ENCODE data around the gene KTI12.
"Not testable (repeated sequence)": the region's sequence is repeated elsewhere in the genome, so short reads cannot be mapped to it uniquely, and the experiment has no call there.

KTI12 gene, protein sequence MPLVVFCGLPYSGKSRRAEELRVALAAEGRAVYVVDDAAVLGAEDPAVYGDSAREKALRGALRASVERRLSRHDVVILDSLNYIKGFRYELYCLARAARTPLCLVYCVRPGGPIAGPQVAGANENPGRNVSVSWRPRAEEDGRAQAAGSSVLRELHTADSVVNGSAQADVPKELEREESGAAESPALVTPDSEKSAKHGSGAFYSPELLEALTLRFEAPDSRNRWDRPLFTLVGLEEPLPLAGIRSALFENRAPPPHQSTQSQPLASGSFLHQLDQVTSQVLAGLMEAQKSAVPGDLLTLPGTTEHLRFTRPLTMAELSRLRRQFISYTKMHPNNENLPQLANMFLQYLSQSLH

DNA sequence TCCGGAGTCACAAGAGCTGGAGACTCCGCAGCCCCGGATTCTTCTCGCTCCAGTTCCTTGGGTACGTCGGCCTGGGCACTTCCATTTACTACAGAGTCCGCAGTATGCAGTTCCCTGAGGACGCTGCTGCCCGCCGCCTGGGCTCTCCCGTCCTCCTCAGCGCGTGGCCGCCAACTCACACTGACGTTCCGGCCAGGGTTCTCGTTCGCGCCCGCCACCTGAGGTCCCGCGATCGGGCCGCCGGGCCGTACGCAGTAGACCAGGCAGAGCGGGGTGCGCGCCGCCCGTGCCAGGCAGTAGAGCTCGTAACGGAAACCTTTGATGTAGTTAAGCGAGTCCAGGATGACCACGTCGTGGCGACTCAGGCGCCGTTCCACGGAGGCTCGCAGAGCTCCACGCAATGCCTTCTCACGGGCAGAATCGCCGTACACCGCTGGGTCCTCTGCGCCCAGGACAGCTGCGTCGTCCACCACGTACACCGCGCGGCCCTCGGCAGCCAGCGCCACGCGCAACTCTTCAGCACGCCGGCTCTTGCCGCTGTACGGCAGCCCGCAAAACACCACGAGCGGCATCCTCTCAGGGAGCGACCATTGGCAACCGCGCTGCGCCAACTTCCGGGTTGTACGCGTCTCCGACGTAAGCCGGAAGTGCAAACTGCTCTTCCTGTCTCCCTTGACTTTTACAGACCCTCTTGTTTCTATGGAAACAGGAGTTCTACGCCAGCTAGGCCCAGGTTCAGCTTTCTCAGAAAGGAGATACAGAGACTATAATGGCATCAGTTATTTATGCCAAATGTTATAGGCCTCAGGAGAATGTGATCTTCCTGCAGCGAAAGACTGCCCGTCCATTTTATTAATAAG is at the start of gene KTI12:
KTI12 (minus strand) TSS at position 621 of the 860 bp plus-strand sequence; CDS start at position 572, 49 bp downstream.
- DNase-seq (ENCODE audit: low read depth in 2 of 2) = peak; percentile 72 to 81

DNA sequence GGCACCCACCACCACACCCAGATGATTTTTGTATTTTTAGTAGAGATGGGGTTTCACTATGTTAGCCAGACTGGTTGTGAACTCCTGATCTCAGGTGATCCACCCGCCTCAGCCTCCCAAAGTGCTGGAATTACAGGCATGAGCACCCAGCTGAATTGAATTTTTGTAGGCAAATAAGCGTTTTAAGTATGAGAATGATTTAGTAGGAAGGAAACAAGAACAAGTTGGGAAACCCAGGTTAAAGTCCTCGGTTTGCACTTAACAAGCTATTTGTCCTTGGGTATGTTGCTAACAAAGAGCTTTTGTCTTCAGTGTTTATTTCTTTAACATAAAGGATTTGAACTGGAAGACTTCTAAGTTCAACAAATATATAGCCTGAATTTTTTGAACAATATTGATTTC is 46.4 kb upstream of the KTI12 start:
- no peak for DNase-seq (ENCODE audit: low read depth in 2 of 2)

DNA sequence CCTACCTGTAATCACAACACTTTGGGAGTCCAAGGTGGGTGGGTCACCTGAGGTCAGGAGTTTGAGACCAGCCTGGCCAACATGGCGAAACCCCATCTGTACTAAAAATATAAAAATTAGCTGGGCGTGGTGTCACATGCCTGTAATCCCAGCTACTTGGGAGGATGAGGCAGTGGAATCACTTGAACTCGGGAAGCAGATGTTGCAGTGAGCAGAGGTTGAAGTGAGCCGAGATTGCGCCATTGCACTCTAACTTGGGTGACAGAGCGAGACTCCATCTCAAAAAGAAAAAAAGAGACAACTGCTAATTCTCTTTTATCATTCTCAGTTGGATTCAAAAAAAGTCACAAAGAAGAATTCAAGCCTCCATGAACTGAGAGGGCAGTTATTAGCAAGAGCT is 43.7 kb upstream of the KTI12 start:
- not testable (repeated sequence) for DNase-seq (ENCODE audit: low read depth in 2 of 2)

DNA sequence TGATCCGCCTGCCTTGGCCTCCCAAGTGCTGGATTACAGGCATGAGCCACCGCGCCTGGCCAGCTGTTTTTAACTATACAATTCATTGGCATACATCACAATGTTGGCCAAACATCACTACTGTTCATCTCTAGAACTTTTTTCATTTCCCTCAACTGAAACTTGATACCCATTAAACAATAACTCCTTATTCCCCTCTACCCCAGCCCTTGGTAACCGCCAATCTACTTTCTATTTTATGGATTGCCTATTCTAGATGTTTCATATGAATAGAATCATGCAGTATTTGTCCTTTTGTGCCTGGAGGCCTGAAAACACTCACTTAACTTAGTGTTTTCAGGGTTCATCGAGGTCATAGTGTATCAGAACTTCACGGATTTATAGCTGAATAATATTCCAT is 38.7 kb upstream of the KTI12 start:
- no peak for DNase-seq (ENCODE audit: low read depth in 2 of 2)

DNA sequence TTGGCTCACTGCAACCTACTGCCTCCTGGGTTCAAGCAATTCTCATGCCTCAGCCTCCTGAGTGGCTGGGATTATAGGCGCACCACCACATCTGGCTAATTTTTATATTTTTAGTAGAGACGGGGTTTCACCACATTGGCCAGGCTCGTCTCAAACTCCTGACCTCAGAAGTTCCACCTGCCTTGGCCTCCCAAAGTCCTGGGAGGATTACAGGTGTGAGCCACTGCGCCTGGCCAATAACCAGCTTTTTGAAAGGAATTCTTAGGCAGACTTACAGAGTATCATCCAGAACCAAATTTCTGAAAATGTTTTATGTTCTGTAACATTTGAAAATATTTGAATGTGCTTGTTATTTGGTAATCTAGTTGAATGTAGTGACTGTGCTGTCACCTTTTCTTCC is 37.1 kb upstream of the KTI12 start:
- no peak for DNase-seq (ENCODE audit: low read depth in 2 of 2)

DNA sequence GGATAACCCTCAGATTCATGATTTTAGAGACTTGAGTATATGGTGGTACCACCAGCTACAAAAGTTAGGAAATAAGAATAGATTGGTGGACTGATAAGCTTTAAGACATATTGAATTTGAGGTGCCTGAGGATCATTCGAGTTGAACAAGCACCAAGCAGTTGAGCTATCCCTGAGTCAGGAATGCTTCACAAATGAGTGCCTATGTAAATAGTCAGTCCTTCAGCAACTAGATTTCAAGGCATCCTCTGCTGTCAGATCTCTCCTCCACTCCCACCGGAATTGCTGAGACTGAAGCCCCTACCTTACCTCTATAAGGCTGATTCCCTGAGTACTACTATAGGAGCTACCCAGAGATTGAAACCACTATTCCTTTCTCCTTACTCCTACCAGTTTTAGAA is 29.6 kb upstream of the KTI12 start:
- DNase-seq (ENCODE audit: low read depth in 2 of 2) = no peak

DNA sequence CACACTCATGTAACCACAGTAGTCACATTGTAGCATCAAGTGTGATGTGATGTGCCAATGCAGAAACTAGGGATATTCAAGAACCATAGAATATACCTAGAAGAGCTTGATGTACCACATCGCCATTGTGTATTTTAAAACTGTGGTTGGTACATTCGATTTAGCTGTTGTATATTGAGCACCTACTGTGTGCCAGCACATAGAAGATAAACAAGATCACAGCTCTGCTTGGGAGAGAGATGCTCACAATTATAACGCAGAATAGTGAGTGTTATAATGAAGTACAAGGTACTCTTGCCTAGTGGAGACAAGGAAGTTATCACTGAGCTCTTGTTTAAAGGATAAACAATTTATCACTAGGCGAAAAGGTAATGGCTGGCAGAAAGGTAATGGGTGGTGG is 27.2 kb upstream of the KTI12 start:
- no peak for DNase-seq (ENCODE audit: low read depth in 2 of 2)

DNA sequence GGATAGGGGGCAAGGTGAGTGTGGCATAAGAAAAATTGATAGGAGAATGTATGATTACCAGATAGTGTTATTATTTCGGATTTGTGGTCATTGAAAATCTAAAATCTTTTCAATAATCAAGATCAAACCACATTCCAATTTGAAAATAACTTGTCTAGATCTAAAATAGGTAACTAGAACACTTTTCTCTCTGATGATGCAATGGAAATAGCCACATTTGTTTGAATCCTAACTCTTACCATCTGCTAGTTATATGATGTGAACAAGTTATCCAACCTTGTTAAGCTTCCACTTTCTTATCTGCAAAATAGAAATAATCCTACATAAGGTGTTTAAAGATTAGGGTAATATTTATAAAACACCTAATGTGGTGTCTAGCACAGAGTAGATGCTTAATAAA is 26.3 kb upstream of the KTI12 start:
- DNase-seq (ENCODE audit: low read depth in 2 of 2) = no peak

DNA sequence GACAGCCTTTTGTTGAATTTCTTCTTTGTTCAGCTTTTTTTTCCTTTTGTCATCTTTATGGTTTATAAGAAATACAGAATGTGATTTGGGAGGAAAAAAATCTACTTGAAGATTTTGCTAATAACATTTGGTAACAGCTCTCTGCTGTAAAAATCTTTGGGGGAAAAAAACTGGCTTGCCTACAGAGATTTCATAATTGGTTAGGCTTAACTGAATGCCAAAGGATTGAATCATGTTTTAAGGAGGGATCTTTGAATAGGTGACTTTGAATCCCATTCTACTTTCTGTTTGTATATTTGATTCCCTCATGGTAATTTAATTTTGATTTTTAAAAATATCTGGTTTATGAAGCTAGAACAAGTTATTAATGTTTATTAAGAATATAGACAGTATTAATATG is 25.7 kb upstream of the KTI12 start:
- DNase-seq (ENCODE audit: low read depth in 2 of 2) = no peak

DNA sequence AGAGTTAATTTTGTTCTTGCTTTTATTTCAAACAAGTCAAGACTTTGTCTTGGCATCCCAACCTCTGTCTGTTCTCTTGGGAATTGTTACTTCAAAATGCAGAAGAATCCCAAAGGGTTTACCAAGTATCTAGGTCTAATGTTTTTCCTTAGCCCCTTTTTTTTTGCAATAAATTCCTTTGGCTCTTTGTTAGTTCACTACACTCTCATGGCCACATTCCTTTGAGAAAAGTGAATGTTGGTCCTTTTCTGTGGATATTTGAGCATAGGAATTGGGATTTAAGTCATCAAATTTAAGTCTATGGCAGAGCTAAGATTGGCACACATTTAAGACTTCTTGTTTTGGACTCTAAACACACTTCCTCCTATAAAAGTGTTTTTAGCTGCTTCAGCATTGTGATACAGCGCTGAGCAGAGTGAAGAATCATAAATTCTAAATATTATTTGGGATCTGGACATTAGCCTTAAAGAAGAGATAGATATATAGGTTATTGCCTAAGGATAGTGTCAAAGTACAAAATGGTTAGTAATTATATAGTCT is 24.3 kb upstream of the KTI12 start:
- no peak for DNase-seq (ENCODE audit: low read depth in 2 of 2)

DNA sequence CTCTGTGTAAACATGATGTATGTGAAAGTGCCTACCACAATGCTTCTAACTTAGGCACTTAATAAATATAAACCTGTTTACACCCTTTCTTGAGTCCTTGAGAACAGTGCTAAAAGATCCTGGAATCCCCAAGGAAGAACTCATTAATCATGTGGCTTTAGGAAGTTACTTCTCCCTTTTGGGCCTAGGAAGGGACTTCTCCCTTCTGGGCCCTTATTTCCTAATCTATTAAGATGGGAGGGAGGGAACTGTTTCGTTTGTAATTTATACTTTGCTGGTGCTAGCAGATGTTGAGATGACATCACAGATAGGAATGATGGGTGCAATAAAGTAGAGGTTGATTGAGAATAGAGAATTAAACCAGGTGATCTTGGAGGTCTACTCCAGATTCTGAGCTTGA is 23.6 kb upstream of the KTI12 start:
- no peak for DNase-seq (ENCODE audit: low read depth in 2 of 2)

DNA sequence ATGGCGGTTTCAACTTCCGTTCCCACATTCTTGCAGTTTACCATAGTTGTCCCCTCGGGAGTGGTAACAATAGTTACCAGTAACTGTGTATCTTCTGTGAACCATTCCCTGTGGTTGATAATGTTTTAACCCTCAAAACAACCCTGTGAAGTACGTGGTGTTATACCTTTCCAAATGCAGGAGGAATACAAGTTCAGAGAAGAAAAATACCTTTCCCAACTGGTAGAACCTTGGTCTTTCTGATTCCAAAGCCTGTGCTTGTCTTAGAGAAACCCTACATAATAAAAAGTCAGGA is 23.3 kb upstream of the KTI12 start:
- no peak for DNase-seq (ENCODE audit: low read depth in 2 of 2)

DNA sequence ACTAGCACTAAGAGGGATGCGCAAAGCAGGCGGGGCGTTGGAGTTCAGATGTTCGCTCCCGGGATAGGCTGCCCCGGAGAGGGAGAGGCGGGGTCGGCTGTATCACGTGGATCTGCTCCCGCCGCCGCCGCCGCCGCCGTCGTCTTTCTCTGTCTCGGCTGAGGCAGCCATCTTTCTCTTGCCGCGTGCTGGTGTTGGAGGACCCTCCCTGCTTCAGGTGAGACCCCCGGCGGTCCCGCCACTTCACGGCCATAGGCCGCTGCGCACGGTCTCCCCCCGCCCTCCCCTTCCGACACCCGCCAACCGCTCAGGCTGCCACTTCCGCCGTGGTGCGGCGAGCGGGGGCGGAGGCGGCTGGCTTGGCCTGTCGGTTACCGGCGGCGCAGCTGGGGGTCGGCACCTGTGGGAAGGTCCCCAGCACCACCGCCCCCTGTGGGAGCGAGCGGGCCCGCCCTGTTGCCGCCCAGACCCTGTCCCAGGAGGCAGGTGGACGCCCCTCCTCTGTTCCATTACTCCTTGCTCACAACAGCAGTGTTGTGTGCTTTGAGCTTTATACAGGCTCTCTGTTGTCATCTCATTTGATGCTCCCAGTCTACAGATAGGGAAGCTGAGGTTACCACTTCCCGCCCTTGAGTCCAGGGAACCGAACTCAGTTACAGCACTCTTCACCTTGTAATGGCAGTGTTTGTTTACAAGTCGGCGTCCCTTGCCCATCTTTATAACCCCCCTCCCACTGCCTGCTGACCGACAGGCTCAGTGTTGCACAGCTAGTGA is 22.7 kb upstream of the KTI12 start, which contains the start of gene BTF3L4:
BTF3L4 (plus strand) TSS at position 133 of the 774 bp plus-strand sequence. CDS start 3,553 bp downstream, outside the sequence.
- DNase-seq (ENCODE audit: low read depth in 2 of 2) = peak; percentile 81 to 83

DNA sequence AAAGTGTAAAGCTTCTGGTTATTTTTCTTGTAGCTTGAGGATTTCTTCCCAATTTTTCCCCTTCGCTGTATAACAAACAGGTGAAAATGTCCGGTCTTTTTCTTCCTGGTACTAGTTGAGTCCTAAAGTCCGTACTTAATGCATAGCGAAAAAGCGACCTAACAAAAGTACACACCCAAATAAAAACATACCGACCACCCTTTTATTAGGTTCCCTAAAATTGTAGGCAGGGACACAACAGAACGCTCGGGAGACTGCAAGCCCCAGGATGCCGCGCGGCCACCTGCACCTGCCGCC is 22.2 kb upstream of the KTI12 start:
- no peak for DNase-seq (ENCODE audit: low read depth in 2 of 2)

DNA sequence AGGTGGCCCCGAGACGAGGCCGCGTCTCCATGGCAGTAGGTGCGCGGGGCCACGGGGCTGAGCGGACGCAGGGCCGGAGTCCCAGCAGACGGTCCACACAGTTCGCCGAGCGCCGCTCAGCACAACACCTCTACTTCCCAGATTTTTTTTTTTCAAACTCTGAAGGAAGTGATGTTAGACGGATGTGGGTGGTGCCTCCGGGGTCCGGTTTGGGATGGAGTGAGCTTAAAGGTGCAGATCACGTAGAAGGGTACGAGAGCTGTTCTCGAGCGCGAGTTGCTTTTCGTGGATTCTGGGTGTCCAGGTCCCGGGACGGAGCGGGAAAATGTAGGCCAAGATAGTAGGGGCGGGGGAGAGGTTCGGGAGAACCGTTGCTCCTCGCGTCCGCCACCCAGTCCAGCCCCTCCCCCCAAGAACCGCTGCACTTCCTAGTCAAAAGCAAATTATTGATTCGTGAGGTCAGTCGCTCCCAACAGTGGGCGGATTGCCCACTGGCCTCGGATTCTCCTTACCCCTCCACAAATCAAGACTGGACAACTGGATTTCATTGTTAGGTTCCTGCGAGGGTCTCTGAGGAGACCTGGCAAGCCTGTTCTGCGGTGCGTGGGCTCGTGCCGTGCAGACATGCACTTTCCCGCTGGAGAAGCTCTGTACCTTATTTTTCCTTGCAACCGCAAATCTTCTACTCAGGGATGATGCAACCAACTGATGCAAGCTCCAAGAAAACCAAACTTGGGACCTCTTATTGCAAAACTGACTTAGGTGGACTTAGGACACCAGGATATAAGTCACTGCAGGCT is 21.7 kb upstream of the KTI12 start, which contains the start of gene TXNDC12:
TXNDC12 (minus strand) TSS at position 126 of the 800 bp plus-strand sequence; CDS start at position 31, 95 bp downstream.
- DNase-seq (ENCODE audit: low read depth in 2 of 2) = peak; percentile 19 to 25

DNA sequence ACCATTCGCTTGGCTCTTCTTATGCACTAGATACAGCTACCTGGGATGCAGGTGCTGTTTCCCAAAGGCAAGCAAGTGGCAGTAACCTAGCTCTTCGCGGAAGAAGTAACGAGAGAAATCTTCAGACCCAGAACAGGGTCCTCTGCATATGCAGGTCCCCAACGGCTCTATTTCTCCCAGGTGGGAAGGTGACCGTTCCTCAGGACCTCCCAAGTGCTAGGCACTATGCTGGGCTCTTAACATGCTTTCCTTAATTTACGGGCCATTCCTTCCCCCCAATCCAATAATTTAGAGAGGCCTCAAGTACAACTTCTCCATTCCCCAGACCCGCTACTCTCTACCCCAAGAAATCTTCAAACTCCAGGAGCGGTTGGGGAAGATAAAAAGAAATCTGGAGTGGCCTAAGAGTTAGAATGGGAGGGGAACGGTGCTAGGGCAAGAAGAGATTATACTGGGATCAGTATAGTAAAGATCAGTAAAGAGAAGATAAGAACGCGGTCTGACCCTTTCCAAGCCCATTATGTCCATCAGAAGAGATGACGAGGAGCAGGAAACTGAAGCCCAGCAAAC is 21.0 kb upstream of the KTI12 start:
- no peak for DNase-seq (ENCODE audit: low read depth in 2 of 2)

DNA sequence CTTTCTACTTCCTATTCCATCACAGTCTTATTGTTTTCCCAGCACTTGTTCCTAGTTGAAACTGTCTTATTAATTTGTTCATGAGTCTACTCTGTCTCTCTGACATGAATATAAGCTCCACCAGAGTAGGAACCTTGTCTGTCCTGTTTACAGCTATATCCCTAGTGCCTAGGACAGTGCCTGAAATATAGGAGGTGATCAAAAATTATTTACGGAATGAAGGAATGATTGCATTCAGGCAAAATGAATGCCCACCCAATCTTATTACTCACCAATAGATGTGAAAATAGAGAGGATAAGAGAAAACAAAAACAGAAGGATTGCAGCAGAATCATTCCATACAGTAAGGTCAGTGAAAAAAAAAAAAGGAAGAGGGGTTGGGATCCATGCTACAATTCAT is 20.3 kb upstream of the KTI12 start:
- DNase-seq (ENCODE audit: low read depth in 2 of 2) = no peak

DNA sequence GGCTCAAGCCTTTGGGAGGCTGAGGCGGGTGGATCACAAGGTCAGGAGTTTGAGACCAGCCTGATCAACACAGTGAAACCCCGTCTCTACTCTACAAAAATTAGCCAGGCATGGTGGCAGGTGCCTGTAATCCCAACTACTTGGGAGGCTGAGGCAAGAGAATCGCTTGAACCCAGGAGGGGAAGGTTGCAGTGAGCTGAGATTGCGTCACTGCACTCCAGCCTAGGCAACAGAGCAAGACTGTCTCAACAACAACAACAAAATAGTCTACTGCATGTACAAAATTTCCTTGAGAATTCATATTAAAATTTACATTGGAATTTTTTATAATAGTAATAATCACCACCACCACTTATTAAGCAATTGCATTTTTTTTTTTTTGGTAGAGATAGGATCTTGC is 15.7 kb upstream of the KTI12 start:
- not testable (repeated sequence) for DNase-seq (ENCODE audit: low read depth in 2 of 2)

DNA sequence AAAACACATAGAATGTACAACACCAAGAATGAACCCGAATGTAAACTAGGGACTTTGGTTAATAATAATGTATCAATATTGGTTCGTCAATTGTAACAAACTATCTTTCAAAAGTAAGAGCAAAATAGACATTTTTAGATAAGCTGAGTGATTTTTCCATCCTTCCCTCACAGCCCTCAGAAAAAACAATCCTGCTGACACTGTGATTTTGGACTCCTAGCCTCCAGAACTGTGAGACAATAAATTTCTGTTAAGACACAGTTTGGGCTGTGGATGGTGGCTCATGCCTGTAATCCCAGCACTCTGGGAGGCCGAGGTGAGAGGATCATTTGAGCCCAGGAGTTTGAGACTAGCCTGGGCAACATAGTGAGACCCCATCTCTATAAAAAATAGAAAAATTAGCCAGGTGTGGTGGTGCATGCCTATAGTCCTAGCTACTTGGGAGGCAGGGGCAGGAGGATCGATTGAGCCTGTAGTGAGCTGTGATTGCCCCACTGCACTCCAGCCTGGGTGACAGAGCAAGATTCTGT is 12.1 kb upstream of the KTI12 start:
- DNase-seq (ENCODE audit: low read depth in 2 of 2) = not testable (repeated sequence)

DNA sequence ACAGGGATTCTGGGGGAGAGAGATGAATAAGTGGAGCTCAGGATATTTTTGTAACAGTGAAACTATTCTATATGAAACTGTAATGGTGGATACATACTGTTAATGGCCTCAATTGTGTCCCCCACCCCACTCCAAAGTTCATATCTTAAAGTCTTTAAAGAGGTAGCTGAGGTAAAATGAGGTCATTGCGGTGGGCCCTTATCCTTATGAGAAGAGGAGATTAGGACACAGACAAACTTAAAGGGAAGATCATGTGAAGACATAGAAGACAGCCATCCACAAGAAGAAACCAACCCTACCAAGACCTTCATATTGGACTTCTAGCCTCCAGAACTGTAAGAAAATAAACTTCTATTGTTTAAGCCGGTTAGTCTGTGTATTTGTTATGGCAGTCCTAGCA is 11.6 kb upstream of the KTI12 start:
- DNase-seq (ENCODE audit: low read depth in 2 of 2) = no peak

All from stimulated activated CD8-positive, alpha-beta memory T cell treated with anti-CD3 and anti-CD28 coated beads, Interleukin-2, amount 100 ng/mL, for 1 hour (primary cell).